ENCODE data around the gene MACROD1.

Gene MACROD1

GRCh38 chr11:64099436-64099835, 66.5 kb downstream of the MACROD1 start:
- no peak for DNase-seq (ENCODE audit: low read depth)
- H3K4me3 ChIP-seq (ENCODE audit: low read depth, low read length), result no peak overlapping the region
- no peak for TF ChIP-seq MAX (IDR thresholded peaks at IDR 0.05; ENCODE audit: low read depth, low read length)
- no peak for TF ChIP-seq POLR2A (IDR thresholded peaks at IDR 0.05; ENCODE audit: extremely low read depth, insufficient read length)
- no peak for TF ChIP-seq MYC (IDR thresholded peaks at IDR 0.05; ENCODE audit: low read depth, low read length)
- TF ChIP-seq, protein P1, sequence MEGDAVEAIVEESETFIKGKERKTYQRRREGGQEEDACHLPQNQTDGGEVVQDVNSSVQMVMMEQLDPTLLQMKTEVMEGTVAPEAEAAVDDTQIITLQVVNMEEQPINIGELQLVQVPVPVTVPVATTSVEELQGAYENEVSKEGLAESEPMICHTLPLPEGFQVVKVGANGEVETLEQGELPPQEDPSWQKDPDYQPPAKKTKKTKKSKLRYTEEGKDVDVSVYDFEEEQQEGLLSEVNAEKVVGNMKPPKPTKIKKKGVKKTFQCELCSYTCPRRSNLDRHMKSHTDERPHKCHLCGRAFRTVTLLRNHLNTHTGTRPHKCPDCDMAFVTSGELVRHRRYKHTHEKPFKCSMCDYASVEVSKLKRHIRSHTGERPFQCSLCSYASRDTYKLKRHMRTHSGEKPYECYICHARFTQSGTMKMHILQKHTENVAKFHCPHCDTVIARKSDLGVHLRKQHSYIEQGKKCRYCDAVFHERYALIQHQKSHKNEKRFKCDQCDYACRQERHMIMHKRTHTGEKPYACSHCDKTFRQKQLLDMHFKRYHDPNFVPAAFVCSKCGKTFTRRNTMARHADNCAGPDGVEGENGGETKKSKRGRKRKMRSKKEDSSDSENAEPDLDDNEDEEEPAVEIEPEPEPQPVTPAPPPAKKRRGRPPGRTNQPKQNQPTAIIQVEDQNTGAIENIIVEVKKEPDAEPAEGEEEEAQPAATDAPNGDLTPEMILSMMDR (IDR thresholded peaks at IDR 0.05; ENCODE audit: low read depth, low read length), result no peak

GRCh38 chr11:64098318-64098831, 67.5 kb downstream of the MACROD1 start:
- TF ChIP-seq POLR2A (IDR thresholded peaks at IDR 0.05; ENCODE audit: extremely low read depth, insufficient read length), result no peak
- TF ChIP-seq, protein P1 (IDR thresholded peaks at IDR 0.05; ENCODE audit: low read depth, low read length), result no peak
- no peak for TF ChIP-seq MAX (IDR thresholded peaks at IDR 0.05; ENCODE audit: low read depth, low read length)
- TF ChIP-seq MYC (IDR thresholded peaks at IDR 0.05; ENCODE audit: low read depth, low read length), result no peak
- no peak overlapping the region for H3K4me3 ChIP-seq (ENCODE audit: low read depth, low read length)
- no peak for DNase-seq (ENCODE audit: low read depth)

GRCh38 chr11:64097468-64098317, 68.2 kb downstream of the MACROD1 start:
- DNase-seq (ENCODE audit: low read depth), result no peak
- H3K4me3 ChIP-seq (ENCODE audit: low read depth, low read length), result no peak overlapping the region
- TF ChIP-seq POLR2A (IDR thresholded peaks at IDR 0.05; ENCODE audit: extremely low read depth, insufficient read length) (no peak), MAX (IDR thresholded peaks at IDR 0.05; ENCODE audit: low read depth, low read length) (no peak), MYC (IDR thresholded peaks at IDR 0.05; ENCODE audit: low read depth, low read length) (no peak)
- TF ChIP-seq, protein P1 (IDR thresholded peaks at IDR 0.05; ENCODE audit: low read depth, low read length), result no peak

GRCh38 chr11:64096835-64097234, 69.1 kb downstream of the MACROD1 start:
- no peak for DNase-seq (ENCODE audit: low read depth)
- TF ChIP-seq, protein P1 (IDR thresholded peaks at IDR 0.05; ENCODE audit: low read depth, low read length), result no peak
- no peak for TF ChIP-seq MYC (IDR thresholded peaks at IDR 0.05; ENCODE audit: low read depth, low read length)
- no peak for TF ChIP-seq MAX (IDR thresholded peaks at IDR 0.05; ENCODE audit: low read depth, low read length)
- TF ChIP-seq POLR2A (IDR thresholded peaks at IDR 0.05; ENCODE audit: extremely low read depth, insufficient read length), result no peak
- H3K4me3 ChIP-seq (ENCODE audit: low read depth, low read length), result no peak overlapping the region

GRCh38 chr11:64095949-64096348, 70.0 kb downstream of the MACROD1 start:
- TF ChIP-seq MAX (IDR thresholded peaks at IDR 0.05; ENCODE audit: low read depth, low read length), result no peak
- TF ChIP-seq, protein P1 (IDR thresholded peaks at IDR 0.05; ENCODE audit: low read depth, low read length), result no peak
- TF ChIP-seq POLR2A (IDR thresholded peaks at IDR 0.05; ENCODE audit: extremely low read depth, insufficient read length), result no peak
- no peak for TF ChIP-seq MYC (IDR thresholded peaks at IDR 0.05; ENCODE audit: low read depth, low read length)
- H3K4me3 ChIP-seq (ENCODE audit: low read depth, low read length), result no peak overlapping the region
- peak; percentile 46 for DNase-seq (ENCODE audit: low read depth)
